IMR-90 (cell line): ENCODE measurements around the gene EMX1. TPM values are rescaled to one million over a fixed set of nuclear protein-coding genes. Genes with fewer than 3 reads are reported as not detected.

Experiments used
- ATAC-seq: fragments of 200-7000 bp; cut with Tn5 transposase; 2 replicates; pipeline ENCODE4 v1.9.1; 2020; ENCODE audit warnings: low read depth, mild to moderate bottlenecking, moderate library complexity
- BruUV-seq: library from RNA; stranded (reverse); fragments of 400-500 nt; replicated peaks from 2 replicates; lab custom pipeline; 2021; lab: Mats Ljungman, UMichigan
- CTCF ChIA-PET: fragments of 300-600 bp; formaldehyde crosslinking; extraction: SDS; loops from one replicate; lab custom pipeline; 2021; ENCODE audit warnings: antibody characterized with exemption; lab: Yijun Ruan, JAX
- POLR2A ChIA-PET: fragments of 300-600 bp; sonication (Branson Sonifier 250); formaldehyde crosslinking; loops from one replicate; lab custom pipeline; 2022; ENCODE audit warnings: antibody characterized with exemption; ENCODE audit not compliant: unreplicated experiment; lab: Charles Lee
- DNase-seq: peaks from one replicate; pipeline ENCODE4 v3.0.0; 2013
- H2AFZ ChIP-seq: replicated peaks from 2 replicates; pipeline ENCODE3; 2013; ENCODE audit warnings: low read length, mild to moderate bottlenecking; ENCODE audit not compliant: poor library complexity
- H2AK5ac ChIP-seq: 2 replicates; pipeline ENCODE4 v1.6.1; 2013; ENCODE audit warnings: low read depth, low read length, inconsistent platforms
- H2AK9ac ChIP-seq: replicated peaks from 2 replicates; pipeline ENCODE3; 2013; ENCODE audit warnings: mild to moderate bottlenecking, low read depth, low read length, moderate library complexity; ENCODE audit not compliant: poor library complexity
- H2BK120ac ChIP-seq: 2 replicates; pipeline ENCODE4 v1.6.1; 2013; ENCODE audit warnings: low read depth, low read length, inconsistent platforms
- H2BK15ac ChIP-seq: 3 replicates; pipeline ENCODE4 v1.6.1; 2013; ENCODE audit warnings: low read depth, low read length, inconsistent platforms
- H2BK20ac ChIP-seq: 2 replicates; pipeline ENCODE4 v1.6.1; 2013; ENCODE audit warnings: low read depth, mild to moderate bottlenecking, inconsistent platforms, low read length, moderate library complexity
- H2BK5ac ChIP-seq: 2 replicates; pipeline ENCODE4 v1.6.1; 2013; ENCODE audit warnings: mild to moderate bottlenecking, low read depth, low read length, inconsistent platforms; ENCODE audit not compliant: poor library complexity, severe bottlenecking
- H3K14ac ChIP-seq: replicated peaks from 2 replicates; pipeline ENCODE4 v1.6.1; 2013; ENCODE audit warnings: low read depth, low read length, inconsistent platforms
- H3K18ac ChIP-seq: 2 replicates; pipeline ENCODE4 v1.6.1; 2013; ENCODE audit warnings: low read depth, low read length, control low read depth
- H3K23ac ChIP-seq: 2 replicates; pipeline ENCODE4 v1.6.1; 2013; ENCODE audit warnings: low read depth, low read length, inconsistent platforms
- H3K27ac ChIP-seq: 2 replicates; pipeline ENCODE4 v1.5.1; 2013; ENCODE audit warnings: mild to moderate bottlenecking, control low read depth, low read length; ENCODE audit not compliant: insufficient read depth
- H3K27me3 ChIP-seq: 2 replicates; pipeline ENCODE4 v1.6.1; 2013; ENCODE audit warnings: low read length; ENCODE audit not compliant: control insufficient read depth, insufficient read depth
- H3K36me3 ChIP-seq: 2 replicates; pipeline ENCODE4 v1.6.1; 2013; ENCODE audit warnings: low read length, mixed read lengths; ENCODE audit not compliant: control insufficient read depth, insufficient read depth
- H3K4ac ChIP-seq: 2 replicates; pipeline ENCODE4 v1.6.1; 2013; ENCODE audit warnings: low read depth, low read length, inconsistent platforms
- H3K4me1 ChIP-seq: 2 replicates; pipeline ENCODE4 v1.6.1; 2013; ENCODE audit warnings: low read length, mixed read lengths; ENCODE audit not compliant: control insufficient read depth, insufficient read depth
- H3K4me2 ChIP-seq: 2 replicates; pipeline ENCODE4 v1.6.1; 2013; ENCODE audit warnings: low read depth, mild to moderate bottlenecking, control low read depth, low read length, moderate library complexity
- H3K4me3 ChIP-seq: 2 replicates; pipeline ENCODE4 v1.5.1; 2013; ENCODE audit warnings: low read depth, mild to moderate bottlenecking, control low read depth, low read length, moderate library complexity; ENCODE audit not compliant: insufficient read depth
- H3K56ac ChIP-seq: 2 replicates; pipeline ENCODE4 v1.6.1; 2013; ENCODE audit warnings: low read length, inconsistent platforms; ENCODE audit not compliant: insufficient read depth; ENCODE audit errors: extremely low read depth
- H3K79me1 ChIP-seq, 2 experiments: 2 replicates each; pipeline ENCODE4 v1.6.1; 2013; ENCODE audit warnings: low read length in 2 of 2, inconsistent platforms in 1 of 2, low read depth in 1 of 2
- H3K9ac ChIP-seq: 2 replicates; pipeline ENCODE4 v1.6.1; 2013; ENCODE audit warnings: low read depth, low read length, control low read depth
- H3K9me1 ChIP-seq: 2 replicates; pipeline ENCODE4 v1.6.1; 2013; ENCODE audit warnings: low read length, inconsistent platforms; ENCODE audit not compliant: insufficient read depth
- H3K9me3 ChIP-seq: 2 replicates; pipeline ENCODE4 v1.6.1; 2013; ENCODE audit warnings: low read length; ENCODE audit not compliant: control insufficient read depth, insufficient read depth
- H4K20me1 ChIP-seq: 2 replicates; pipeline ENCODE4 v1.6.1; 2013; ENCODE audit warnings: low read length, inconsistent platforms; ENCODE audit not compliant: insufficient read depth
- H4K5ac ChIP-seq: 2 replicates; pipeline ENCODE4 v1.6.1; 2013; ENCODE audit warnings: mild to moderate bottlenecking, low read depth, low read length, control low read depth
- H4K8ac ChIP-seq, 2 experiments: 2 replicates each; pipeline ENCODE4 v1.6.1; 2013; ENCODE audit warnings: low read depth in 2 of 2, low read length in 2 of 2, control low read depth in 1 of 2, inconsistent platforms in 1 of 2
- H4K91ac ChIP-seq: 2 replicates; pipeline ENCODE4 v1.6.1; 2013; ENCODE audit warnings: low read depth, low read length, inconsistent platforms; ENCODE audit not compliant: insufficient read depth
- BHLHE40 ChIP-seq: fragments of 150-350 bp; IDR thresholded peaks from 2 replicates; pipeline ENCODE4 v1.6.1; 2016; ENCODE audit warnings: mild to moderate bottlenecking, low read depth, low read length
- FOS ChIP-seq: fragments of 150-350 bp; IDR thresholded peaks from 2 replicates; pipeline ENCODE4 v1.6.1; 2016; ENCODE audit warnings: low read depth, low read length
- MAFK ChIP-seq: IDR thresholded peaks from 2 replicates; pipeline ENCODE4 v1.6.1; 2012; ENCODE audit warnings: low read depth, low read length, improper control_type of control experiment
- MAZ ChIP-seq: IDR thresholded peaks from 2 replicates; pipeline ENCODE4 v1.6.1; 2012; ENCODE audit warnings: low read depth, mild to moderate bottlenecking, low read length, improper control_type of control experiment, moderate library complexity, borderline replicate concordance
- NFE2L2 ChIP-seq: fragments of 150-350 bp; IDR thresholded peaks from 2 replicates; pipeline ENCODE4 v1.6.1; 2016; ENCODE audit warnings: low read depth, mild to moderate bottlenecking, low read length
- RAD21 ChIP-seq: IDR thresholded peaks from 2 replicates; pipeline ENCODE4 v1.6.1; 2012; ENCODE audit warnings: low read length, improper control_type of control experiment
- RCOR1 ChIP-seq: IDR thresholded peaks from 2 replicates; pipeline ENCODE4 v1.6.1; 2012; ENCODE audit warnings: mild to moderate bottlenecking, low read length, improper control_type of control experiment; ENCODE audit not compliant: insufficient replicate concordance
- RFX5 ChIP-seq: IDR thresholded peaks from 2 replicates; pipeline ENCODE4 v1.8.0; 2012; ENCODE audit warnings: low read depth, mild to moderate bottlenecking, low read length, moderate library complexity
- WGBS, 2 experiments: methylation state at CpG; one replicate each; pipeline versions ENCODE4 v1.1.5 to v1.1.7; 2013; ENCODE audit warnings: missing lambda C conversion rate in 2 of 2; ENCODE audit not compliant: insufficient read length in 1 of 2; ENCODE audit errors: extremely low coverage in 2 of 2; 5-methylcytosine and 5-hydroxymethylcytosine counted together
- dilution Hi-C: fragments of 300-500 bp; cut with HindIII; formaldehyde crosslinking; loops from one replicate; pipeline ENCODE4 v1.14.3; 2018; ENCODE audit warnings: low sequenced_read_pairs; ENCODE audit not compliant: unreplicated experiment
- in situ Hi-C: fragments of 300-500 bp; cut with MboI; formaldehyde crosslinking; loops from 3 replicates; pipeline ENCODE4 v1.14.3; 2019; ENCODE audit warnings: low sequenced_read_pairs, inconsistent platforms, mixed read lengths
- intact Hi-C: fragments of 100-400 bp; cut with micrococcal nuclease; formaldehyde crosslinking; loops from 2 replicates; pipeline ENCODE4 v1.10.0; 2022
- polyA plus RNA-seq, 3 experiments: library from polyadenylated mRNA; depleted of rRNA; stranded (reverse); fragments of >200 nt; gene quantifications; 2 replicates each; pipeline ENCODE4 v1.2.3, GENCODE V29; 2012; ENCODE audit warnings: low replicate concordance in 1 of 3
- total RNA-seq: library from RNA; depleted of rRNA; stranded (reverse); fragments of >200 nt; gene quantifications from 2 replicates; pipeline ENCODE4 v1.2.3, GENCODE V29; 2012
- TF ChIP-seq, protein P1 (sequence below): conservative IDR thresholded peaks from 2 replicates; pipeline ENCODE4 v1.5.1; 2012; ENCODE audit warnings: mild to moderate bottlenecking, low read depth, low read length, improper control_type of control experiment
- TF ChIP-seq, protein P2 (sequence below): fragments of 150-350 bp; IDR thresholded peaks from 2 replicates; pipeline ENCODE4 v1.6.1; 2017; ENCODE audit warnings: mild to moderate bottlenecking, antibody characterized with exemption, low read length, low read depth

EMX1 gene
- total and polyA plus RNA-seq, 2 of the 4 experiments (the other 2 are of a cell fraction): not detected

- TF ChIP-seq BHLHE40 (no peak), RCOR1 (no peak), MAZ (no peak)
- TF ChIP-seq, protein P1, sequence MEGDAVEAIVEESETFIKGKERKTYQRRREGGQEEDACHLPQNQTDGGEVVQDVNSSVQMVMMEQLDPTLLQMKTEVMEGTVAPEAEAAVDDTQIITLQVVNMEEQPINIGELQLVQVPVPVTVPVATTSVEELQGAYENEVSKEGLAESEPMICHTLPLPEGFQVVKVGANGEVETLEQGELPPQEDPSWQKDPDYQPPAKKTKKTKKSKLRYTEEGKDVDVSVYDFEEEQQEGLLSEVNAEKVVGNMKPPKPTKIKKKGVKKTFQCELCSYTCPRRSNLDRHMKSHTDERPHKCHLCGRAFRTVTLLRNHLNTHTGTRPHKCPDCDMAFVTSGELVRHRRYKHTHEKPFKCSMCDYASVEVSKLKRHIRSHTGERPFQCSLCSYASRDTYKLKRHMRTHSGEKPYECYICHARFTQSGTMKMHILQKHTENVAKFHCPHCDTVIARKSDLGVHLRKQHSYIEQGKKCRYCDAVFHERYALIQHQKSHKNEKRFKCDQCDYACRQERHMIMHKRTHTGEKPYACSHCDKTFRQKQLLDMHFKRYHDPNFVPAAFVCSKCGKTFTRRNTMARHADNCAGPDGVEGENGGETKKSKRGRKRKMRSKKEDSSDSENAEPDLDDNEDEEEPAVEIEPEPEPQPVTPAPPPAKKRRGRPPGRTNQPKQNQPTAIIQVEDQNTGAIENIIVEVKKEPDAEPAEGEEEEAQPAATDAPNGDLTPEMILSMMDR: no peak
Measured at GRCh38 chr2:72961853-72962468, 44.6 kb downstream of the EMX1 start (continued).

GRCh38 chr2:72962911-72963310 lies 45.6 kb downstream of the EMX1 start:
- H2BK5ac ChIP-seq: no peak overlapping the region
- ATAC-seq: no peak
- 0 out of 2 replicates have a peak, but pooled peaks cover 3% of the 10 kb centered on the region for H3K36me3 ChIP-seq
- no peak overlapping the region for H4K5ac ChIP-seq
- H3K9me3 ChIP-seq: no peaks in the 10 kb centered on the region
- H3K27me3 ChIP-seq: no peaks in the 10 kb centered on the region
- H4K20me1 ChIP-seq: no peaks in the 10 kb centered on the region
- TF ChIP-seq, protein P1: no peak
- TF ChIP-seq RAD21 (no peak), RFX5 (no peak), NFE2L2 (no peak), MAFK (no peak), FOS (no peak)
- TF ChIP-seq, protein P2, sequence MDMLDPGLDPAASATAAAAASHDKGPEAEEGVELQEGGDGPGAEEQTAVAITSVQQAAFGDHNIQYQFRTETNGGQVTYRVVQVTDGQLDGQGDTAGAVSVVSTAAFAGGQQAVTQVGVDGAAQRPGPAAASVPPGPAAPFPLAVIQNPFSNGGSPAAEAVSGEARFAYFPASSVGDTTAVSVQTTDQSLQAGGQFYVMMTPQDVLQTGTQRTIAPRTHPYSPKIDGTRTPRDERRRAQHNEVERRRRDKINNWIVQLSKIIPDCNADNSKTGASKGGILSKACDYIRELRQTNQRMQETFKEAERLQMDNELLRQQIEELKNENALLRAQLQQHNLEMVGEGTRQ: no peak
- WGBS, 2 experiments: 40% methylated on average over 1 of the region's 7 CpGs; no CpG with 5 or more reads in 1 of the 2 experiments
- no peak overlapping the region for H3K14ac ChIP-seq
- no peak overlapping the region for H3K23ac ChIP-seq
- no peak overlapping the region for H3K56ac ChIP-seq
- dilution Hi-C loops (no loop called here), in situ Hi-C loops (no loop called here), intact Hi-C loops (no loop called here)
- H3K18ac ChIP-seq: no peak overlapping the region
- H2BK15ac ChIP-seq: no peak overlapping the region
- no peak overlapping the region for H2AFZ ChIP-seq
- POLR2A ChIA-PET: no interaction called here
- BruUV-seq: no TSS peak
- peaks cover 7% of the 10 kb centered on the region; the same call in 1 of the 2 replicates for H3K9me1 ChIP-seq
- no peak overlapping the region for H4K91ac ChIP-seq
- no peak for DNase-seq
- CTCF ChIA-PET: interaction anchor here (1.0 kb wide), 1 partner anchor 11 kb away, joined by 3 read pairs; no protein-coding TSS in a partner anchor
- H3K9ac ChIP-seq: no peak overlapping the region
- H3K4me2 ChIP-seq: no peak overlapping the region
- no peak overlapping the region for H2BK120ac ChIP-seq
- no peak overlapping the region for H2AK5ac ChIP-seq
- no peak overlapping the region for H3K4ac ChIP-seq
- H2BK20ac ChIP-seq: no peak overlapping the region
- no peak overlapping the region for H2AK9ac ChIP-seq
- H3K4me1 ChIP-seq: no peaks in the 10 kb centered on the region
- no peak overlapping the region for H3K4me3 ChIP-seq
- H4K8ac ChIP-seq: no peak overlapping the region
- no peak overlapping the region for H3K27ac ChIP-seq
- no peaks in the 10 kb centered on the region for H3K79me1 ChIP-seq
